OCI-LY3 (cell line): ENCODE measurements around the gene RAB43.

ENCODE experiments used
- CTCF ChIP-seq: fragments of 200-600, 300-600 bp; sonication (generic); IDR thresholded peaks from 2 replicates; pipeline ENCODE4 v1.5.1; 2014; ENCODE audit warnings: antibody characterized with exemption, low read length, low read depth
- EZH2phosphoT487 ChIP-seq: fragments of 200-600 bp; shearing (Covaris generic); IDR thresholded peaks from 2 replicates; pipeline ENCODE4 v1.6.1; 2018; ENCODE audit warnings: antibody characterized with exemption, mixed run types, low read depth

- TF ChIP-seq CTCF (no peak), EZH2phosphoT487 (no peak)
These were observed 80.9 kb downstream of the RAB43 start for GRCh38 chr3:129040579-129041300.
